GM12873 (cell line): ENCODE measurements around the gene FHL2.

Experiments used
- TF ChIP-seq, protein P1 (sequence below): IDR thresholded peaks from 2 replicates; pipeline ENCODE4 v1.5.1; 2012; ENCODE audit warnings: low read depth, mild to moderate bottlenecking, moderate library complexity, low read length, control low read depth; ENCODE audit not compliant: insufficient read depth; ENCODE audit errors: missing control alignments

Gene FHL2

DNA sequence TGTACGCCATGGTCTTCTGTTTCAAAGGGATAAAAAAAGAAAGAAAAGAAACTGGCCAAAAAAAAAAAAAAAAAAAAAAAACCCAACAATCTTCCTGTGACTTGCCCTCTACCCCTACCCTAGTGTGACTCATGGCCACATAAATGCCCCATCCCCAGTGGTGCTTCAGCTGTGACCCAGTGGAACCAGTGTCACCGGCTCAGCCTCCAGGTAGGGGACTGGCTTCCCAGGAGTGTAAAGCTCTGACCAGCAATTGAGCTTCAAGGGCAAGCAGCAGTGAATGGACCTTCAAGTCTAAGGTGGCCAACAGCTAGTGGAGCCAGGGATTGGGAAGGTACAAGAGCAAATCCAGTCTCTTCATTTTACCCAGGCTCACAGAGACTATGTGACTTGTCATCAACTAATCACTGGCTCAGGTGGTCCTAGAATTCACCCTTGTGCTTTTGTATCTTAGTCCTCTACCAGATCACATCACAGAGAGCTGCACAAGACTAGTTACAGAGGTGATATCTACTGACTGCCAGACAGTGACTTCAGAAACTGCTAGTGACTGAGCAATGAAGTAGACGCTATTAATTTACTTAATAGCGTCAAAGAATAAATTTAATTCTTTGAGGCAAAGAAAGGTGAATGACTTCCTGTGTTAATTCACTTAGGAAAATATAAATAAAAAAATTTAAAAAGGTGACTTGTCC lies 68.0 kb downstream of the FHL2 start:
- TF ChIP-seq, protein P1, sequence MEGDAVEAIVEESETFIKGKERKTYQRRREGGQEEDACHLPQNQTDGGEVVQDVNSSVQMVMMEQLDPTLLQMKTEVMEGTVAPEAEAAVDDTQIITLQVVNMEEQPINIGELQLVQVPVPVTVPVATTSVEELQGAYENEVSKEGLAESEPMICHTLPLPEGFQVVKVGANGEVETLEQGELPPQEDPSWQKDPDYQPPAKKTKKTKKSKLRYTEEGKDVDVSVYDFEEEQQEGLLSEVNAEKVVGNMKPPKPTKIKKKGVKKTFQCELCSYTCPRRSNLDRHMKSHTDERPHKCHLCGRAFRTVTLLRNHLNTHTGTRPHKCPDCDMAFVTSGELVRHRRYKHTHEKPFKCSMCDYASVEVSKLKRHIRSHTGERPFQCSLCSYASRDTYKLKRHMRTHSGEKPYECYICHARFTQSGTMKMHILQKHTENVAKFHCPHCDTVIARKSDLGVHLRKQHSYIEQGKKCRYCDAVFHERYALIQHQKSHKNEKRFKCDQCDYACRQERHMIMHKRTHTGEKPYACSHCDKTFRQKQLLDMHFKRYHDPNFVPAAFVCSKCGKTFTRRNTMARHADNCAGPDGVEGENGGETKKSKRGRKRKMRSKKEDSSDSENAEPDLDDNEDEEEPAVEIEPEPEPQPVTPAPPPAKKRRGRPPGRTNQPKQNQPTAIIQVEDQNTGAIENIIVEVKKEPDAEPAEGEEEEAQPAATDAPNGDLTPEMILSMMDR, result no peak

DNA sequence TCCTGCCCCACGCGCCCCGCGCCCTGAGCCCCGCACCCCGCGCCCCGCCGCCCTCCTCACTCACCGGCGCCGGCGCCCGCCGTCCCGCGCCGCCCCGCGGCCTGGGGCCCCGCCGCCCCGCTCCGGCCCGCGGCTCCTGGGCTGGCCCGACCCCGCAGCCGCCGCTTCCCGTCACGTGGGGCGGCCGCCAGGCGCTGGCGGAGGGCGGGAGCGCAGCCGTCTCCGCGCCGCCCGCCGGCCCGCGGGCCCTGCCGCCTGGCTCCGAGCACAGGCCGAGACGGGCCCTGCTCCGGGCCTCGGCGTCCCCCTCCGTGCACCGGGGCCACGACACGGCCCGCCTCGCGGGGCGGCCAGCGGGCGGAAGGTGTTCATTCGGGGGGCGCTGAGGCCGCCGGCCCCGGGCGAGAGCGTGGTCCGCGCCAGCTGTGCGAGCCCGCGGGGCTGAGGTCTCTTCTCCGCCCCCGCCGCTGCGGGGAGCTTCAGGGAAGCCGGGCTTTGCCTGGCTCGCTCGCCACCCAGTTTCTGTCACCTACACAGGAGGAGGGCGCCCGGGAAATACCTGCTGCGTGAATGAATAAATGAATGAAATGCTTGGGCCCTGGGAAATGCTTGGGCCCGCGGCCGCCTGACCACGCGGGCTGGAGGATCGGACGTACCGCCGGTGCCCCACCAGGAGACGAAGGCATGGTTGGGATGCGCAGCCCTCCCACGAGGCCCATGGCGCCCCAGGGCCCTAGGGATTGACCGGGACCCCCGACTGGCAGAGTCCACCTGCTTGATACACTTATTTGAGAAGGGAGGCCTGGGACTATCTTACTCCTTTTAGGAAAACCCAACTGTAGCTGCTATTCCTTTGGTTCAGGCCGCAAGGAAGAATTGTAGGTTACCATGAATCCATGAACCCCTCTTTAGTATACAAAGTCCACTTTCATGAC lies 69.0 kb downstream of the FHL2 start, which contains the start of gene TGFBRAP1:
Gene TGFBRAP1 (minus strand): TSS at position 175 of the 935 bp plus-strand sequence. CDS start 21,434 bp downstream, outside the sequence.
- TF ChIP-seq, protein P1, result no peak

DNA sequence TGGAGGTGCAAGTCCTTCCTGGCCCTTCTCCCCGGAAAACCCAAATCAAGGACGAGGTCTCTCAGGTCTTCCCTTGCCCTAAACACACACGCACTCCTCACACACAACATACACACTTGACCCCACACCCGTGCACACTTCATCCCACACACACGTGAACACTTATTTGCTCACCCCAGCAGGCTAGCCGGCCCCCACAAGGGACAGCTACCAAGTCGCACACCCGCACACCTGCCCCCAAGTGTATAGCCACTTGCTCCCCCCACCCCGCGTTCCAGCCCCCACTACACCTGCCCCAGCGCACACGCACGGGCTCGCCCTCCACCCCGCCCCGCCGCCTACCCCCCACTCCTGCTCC lies 69.7 kb downstream of the FHL2 start:
- TF ChIP-seq, protein P1, result no peak

DNA sequence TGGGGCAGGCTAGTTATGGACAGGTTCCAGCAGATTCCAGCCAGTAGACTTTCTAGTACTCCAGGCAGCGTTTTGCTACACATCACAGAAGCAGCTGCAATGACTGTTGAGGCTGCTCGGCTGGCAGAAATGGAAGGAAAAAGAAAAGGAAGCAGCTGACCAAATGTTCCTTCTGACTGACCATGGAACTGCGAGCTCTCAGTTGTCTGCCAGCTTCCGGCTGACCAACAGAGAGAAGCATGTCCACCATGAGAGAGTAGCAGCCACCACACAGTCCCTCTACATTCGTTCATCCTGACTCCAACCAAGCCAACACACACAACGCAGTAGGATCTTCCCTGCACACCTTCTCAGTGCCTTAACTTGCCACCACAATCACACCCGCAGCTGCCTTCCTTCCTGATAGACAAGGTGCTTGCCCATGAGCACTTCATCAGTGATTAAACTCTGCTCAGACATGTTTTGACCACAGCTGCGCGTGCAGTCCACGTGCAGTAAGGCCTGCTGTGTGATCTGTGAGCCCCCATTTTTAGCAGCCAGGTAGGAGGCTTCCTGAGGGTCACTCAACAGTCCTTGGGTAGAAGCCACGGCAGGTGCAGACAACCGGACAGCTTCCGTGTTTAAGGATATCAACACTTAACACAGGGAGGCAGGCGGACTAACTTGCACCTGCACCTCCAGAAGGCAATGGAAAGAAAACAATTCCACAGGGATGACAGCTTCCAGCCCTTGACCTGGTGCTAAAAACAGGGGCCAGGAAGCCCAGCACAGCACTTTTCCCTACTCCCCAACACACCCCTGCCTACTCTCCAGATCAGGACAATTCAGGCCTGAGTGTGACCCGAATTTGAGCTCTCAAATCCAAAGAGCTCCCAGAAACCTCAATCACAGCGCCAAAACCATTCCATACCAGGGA lies 70.3 kb downstream of the FHL2 start:
- TF ChIP-seq, protein P1, result no peak

DNA sequence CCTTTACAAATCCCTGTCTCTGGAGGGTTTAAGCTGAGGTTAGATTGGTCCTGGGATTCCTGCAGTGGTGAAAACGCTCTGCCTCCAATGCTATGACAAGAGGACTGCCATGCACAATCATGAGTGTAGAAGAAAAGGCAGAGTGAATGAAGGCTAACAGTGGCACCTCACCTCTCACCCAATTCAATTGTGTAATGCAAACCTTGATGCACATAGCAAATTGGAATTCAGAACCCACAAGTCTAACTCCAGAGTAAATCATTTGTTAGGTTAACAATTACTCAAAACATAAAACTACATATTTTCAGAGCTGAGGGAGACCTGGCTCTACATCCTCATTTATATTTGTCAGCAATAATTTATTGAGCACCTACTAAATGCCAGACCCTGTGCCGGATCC lies 71.2 kb downstream of the FHL2 start:
- TF ChIP-seq, protein P1, result no peak

DNA sequence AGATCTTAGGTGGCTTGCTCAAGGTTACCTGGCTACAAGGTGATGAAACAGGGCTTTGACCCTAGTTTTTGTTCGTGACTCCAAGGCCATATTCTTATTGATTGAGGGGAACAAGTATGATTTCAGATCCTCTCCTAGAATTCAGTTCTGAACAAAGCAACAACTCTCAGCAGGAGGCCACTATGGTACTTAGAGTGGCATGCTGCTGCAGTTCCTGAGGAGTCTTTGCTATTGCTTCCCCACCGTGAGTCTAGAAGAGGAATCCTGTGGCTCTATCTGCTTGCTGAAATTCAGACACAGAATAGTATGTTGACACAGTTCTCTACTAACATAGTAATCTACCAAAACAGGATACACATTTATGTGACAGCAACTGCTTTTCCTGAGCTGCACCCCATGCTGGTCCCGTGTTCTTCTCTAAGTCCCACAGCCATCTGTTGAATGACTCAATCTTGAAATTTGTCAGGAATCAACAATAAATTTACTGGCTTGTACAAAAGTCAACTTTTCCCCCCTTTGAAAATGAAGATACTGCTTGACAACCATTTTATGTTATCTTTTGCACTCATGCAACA lies 73.4 kb downstream of the FHL2 start:
- TF ChIP-seq, protein P1, result no peak
